ENCODE data around the gene SS18L1.
"Not testable (repeated sequence)": the region's sequence is repeated elsewhere in the genome, so short reads cannot be mapped to it uniquely, and the experiment has no call there.

SS18L1 gene, protein sequence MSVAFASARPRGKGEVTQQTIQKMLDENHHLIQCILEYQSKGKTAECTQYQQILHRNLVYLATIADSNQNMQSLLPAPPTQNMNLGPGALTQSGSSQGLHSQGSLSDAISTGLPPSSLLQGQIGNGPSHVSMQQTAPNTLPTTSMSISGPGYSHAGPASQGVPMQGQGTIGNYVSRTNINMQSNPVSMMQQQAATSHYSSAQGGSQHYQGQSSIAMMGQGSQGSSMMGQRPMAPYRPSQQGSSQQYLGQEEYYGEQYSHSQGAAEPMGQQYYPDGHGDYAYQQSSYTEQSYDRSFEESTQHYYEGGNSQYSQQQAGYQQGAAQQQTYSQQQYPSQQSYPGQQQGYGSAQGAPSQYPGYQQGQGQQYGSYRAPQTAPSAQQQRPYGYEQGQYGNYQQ

DNA sequence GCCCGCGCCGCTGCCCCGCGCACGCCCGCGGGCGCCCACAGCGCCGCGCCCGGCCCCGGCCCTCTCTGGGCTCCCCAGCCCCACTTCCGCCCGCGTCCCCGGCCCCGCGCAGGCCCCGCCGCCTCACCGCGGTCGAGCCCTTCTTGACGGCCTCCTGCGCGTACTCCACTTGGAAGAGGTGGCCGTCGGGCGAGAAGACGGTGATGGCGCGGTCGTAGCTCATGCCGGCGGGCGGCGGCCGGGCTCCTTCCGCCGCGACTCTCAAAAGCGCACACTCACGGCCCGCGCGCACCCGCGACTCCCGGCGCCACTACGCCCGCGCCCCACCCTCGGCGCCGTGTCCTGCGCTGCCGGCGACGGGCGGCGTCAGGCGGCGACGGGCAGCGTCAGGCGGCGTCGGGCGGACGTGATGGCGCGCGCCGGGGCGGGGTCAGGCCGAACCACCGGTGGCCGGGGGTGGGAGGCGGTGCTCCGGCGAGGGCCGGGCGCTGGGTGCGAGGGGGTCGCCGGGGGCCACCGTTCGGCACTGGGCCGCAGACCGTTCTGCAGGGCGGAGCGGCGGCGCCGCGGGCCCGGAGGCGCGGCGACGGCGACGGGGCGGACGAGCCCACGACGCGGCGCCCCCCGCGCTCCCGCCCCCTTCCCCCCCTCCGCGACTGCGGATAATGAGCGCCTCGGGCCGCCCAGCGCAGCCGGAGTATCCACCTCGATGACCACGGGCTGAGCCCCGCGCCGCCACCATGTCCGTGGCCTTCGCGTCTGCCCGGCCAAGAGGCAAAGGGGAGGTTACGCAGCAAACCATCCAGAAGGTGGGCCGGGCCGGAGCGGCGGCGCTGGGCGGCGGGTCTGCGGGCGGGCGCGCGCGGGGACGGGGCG is at the start of gene SS18L1, which contains the start of gene PSMA7:
Gene SS18L1, plus strand, starts transcription at position 689 of the 876 bp plus-strand sequence. Its CDS starts 52 bp downstream, at position 741.
Gene PSMA7, minus strand, starts transcription at position 314 of the 876 bp plus-strand sequence. Its CDS starts 91 bp downstream, at position 223.
- Mint-ChIP-seq H3K27ac (peak within 1 kb of the TSS; percentile 84), H3K4me1 (ENCODE audit: low read depth) (peaks cover 35% of the 10 kb centered on the region), H3K36me3 (ENCODE audit: low read depth) (peaks cover 30% of the 10 kb centered on the region), H3K4me3 (peak within 1 kb of the TSS; percentile 89), H3K9me3 (no peaks in the 10 kb centered on the region), H3K27me3 (ENCODE audit: low read depth) (no peaks in the 10 kb centered on the region)

DNA sequence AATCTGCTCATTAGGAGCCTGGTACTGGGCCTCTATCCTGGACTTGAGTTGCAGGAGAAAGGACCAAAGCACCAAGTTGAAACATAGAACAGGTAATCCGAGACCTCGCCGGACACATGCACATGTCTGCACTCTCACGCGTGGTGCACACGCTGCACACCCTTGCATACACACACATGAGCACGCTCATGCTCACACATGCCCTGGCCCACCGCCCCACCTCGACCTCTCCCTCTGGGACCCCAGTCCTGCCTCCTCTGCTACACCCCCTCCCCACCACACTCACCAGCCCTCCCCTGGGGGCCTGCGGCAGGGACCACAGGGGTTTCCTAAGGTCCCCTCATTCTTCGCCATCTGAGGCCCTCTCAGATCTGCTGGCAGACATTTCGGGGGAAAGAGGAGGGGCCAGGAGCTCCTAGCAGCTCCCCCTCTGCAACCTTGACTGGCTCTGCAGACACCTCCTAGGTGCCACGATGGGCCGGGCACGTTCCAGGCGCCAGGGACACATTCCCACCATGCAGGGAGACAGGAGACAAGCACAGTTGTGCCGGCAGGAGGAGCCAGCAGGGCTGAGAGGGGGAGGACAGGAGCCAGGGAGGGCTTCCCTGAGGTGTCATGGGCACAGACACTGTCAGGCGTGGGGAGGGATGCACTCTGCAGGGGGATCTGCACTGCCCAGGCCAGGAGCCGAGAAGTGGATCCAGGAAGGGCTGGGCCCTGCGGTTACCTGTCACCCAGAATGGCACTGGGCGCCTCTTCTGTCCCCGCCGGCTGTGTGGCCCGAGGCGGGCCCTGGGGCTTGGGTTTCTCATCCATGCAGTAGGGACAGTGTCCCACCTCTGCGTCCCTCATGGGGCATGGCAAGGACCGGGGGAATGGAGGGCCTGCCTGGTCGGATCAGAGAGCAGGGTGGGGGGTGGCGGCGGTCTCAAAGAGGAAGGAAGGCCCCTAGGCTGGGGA is 46.9 kb upstream of the SS18L1 start:
- Mint-ChIP-seq H3K27me3 (ENCODE audit: low read depth) (no peaks in the 10 kb centered on the region), H3K36me3 (ENCODE audit: low read depth) (no peaks in the 10 kb centered on the region), H3K9me3 (peaks cover 30% of the 10 kb centered on the region), H3K4me1 (ENCODE audit: low read depth) (no peaks in the 10 kb centered on the region), H3K27ac (no peak overlapping the region), H3K4me3 (no peak overlapping the region)

DNA sequence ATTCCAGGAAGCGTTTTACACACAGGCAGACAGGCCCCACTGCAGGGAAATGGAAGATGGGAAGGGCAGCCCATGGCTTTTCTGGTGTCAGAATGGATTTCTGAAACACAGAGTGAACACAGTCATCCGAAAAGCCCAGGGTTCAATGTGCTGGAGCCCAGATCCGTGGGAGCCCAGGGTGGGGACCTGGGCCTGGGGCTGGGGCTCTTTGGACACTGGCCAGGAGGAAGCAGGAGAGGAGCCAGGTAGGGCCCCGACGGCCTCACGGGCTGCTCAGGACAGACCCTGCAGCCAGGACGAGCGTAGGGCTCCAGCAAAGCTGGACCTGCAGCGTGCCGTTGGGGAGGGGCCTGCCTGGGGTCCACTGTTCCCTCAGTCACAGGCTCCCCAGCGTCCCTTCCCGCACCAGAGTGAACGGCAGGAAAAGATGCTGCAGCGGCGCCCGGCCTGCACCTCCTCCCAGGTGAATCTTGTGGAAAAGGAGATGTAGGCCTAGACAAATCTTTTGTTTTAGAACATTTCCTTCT is 45.6 kb upstream of the SS18L1 start:
- Mint-ChIP-seq H3K27me3 (ENCODE audit: low read depth) (no peaks in the 10 kb centered on the region), H3K4me3 (no peak overlapping the region), H3K4me1 (ENCODE audit: low read depth) (no peaks in the 10 kb centered on the region), H3K36me3 (ENCODE audit: low read depth) (no peaks in the 10 kb centered on the region), H3K27ac (no peak overlapping the region), H3K9me3 (peaks cover 26% of the 10 kb centered on the region)

DNA sequence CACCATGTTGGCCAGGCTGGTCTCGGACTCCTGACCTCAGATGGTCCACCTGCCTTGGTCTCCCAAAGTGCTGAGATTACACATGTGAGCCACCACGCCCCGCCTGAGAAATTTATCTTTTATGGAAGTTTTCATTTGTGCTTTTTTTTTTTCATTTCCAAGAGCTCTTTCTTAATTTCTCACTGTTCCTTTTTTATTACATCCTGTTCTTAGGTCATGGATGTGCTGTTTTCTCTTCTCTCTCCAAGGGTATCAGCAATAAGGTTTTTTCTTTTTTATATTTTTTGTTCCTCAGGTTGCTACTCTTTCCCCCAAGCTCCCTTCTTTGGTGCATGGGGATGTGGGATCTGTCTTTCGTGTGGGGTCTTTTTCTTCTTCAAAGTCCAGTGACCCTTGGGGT is 42.5 kb upstream of the SS18L1 start:
- Mint-ChIP-seq H3K27ac (no peak overlapping the region), H3K36me3 (ENCODE audit: low read depth) (no peaks in the 10 kb centered on the region), H3K9me3 (peaks cover 44% of the 10 kb centered on the region), H3K4me3 (no peak overlapping the region), H3K4me1 (ENCODE audit: low read depth) (no peaks in the 10 kb centered on the region), H3K27me3 (ENCODE audit: low read depth) (no peaks in the 10 kb centered on the region)

DNA sequence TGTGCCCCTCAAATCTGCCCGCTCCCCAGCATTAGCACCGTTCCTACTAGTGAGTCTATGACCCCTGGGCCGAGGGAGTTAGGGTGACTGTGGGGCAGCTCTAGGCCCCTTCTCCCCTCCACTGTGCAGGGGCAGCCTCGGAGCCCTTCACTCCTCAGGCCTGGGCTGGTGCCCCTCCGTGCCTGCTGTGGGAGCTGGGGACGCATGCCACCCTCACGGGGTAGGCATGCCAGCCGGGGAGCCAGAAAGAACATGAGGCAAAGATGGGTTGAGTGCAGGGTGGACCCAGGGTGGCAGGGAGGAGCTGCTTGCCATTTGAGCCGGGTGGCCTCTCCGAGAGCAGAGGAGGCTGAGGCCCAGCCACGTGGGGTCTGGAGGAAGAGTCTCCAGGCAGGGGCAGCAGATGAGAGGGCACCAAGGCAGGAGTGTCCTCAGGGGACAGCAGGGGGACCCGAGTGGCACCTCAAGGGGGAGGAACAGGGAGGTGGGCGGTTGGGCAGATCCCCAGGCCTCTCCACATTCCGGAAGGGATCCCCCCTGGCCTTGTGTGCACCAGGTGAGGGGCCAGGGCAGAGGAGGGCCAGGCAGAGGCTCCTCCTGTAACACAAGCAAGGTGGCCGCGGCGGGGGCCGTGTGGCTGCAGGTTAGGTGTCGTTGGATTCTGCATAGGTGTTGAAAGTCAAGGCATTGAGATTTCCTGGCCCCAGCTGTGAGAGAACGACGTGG is 39.9 kb upstream of the SS18L1 start:
- no peaks in the 10 kb centered on the region for H3K4me1 Mint-ChIP-seq (ENCODE audit: low read depth)
- H3K4me3 Mint-ChIP-seq = no peak overlapping the region
- no peaks in the 10 kb centered on the region for H3K27me3 Mint-ChIP-seq (ENCODE audit: low read depth)
- H3K27ac Mint-ChIP-seq = no peak overlapping the region
- H3K9me3 Mint-ChIP-seq = peaks cover 67% of the 10 kb centered on the region
- H3K36me3 Mint-ChIP-seq (ENCODE audit: low read depth) = peaks cover 2% of the 10 kb centered on the region

DNA sequence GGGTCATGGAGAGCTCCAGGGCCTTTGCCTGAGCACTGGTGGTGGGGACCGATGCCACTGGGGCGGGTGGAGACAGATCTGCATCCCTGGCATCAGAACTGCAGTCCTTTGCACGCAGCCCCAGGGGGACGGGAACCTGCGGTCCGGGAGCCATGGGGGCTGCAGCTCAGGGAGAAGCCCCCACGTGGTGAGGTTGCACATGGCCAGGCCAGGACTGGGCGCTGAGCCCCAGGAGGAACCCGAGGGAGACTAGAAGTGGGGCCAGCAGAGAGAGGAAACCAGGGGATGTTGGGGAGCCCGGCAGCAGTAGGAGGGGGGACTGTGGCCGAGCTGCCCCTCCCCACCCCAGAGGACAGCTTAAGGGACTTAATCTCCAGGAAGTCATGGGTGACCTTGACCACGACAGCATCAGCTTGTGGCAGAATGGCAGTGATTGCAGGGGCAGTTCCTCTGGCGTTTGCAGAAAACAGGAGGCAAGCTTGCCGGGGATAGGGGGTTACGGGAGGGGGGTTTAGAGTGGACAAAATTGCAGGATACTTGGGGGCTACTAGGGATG is 39.3 kb upstream of the SS18L1 start:
- Mint-ChIP-seq H3K27me3 (ENCODE audit: low read depth) (no peaks in the 10 kb centered on the region), H3K36me3 (ENCODE audit: low read depth) (peaks cover 2% of the 10 kb centered on the region), H3K4me3 (no peak overlapping the region), H3K27ac (no peak overlapping the region), H3K4me1 (ENCODE audit: low read depth) (no peaks in the 10 kb centered on the region), H3K9me3 (peaks cover 71% of the 10 kb centered on the region)

DNA sequence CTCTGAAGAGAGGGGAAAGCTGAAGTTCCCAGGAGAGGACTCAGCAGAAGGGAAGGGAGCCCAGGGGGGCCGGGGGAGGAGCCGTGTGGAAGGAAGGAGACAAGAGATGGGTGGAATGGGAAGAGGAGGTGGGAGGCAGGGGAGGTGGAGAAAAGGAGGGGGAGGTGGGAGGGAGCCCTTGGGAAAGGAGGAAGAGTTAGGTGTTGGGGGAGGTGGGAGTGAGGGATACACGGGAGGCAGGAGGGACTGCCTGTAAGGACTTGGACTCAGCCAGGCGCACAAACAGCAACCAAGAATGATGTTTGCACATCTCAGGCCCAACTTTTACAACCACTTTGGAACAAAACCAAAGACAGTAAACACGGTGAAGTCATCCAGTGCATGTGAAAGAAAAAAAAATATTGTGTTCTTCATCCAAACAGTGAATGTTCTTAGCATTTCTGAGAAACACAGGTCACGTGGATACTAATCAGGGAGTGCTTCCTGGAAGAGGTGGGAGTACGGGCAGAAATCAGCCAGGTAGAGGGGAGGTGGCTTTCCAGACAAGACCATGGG is 38.7 kb upstream of the SS18L1 start:
- no peak overlapping the region for H3K4me3 Mint-ChIP-seq
- no peak overlapping the region for H3K27ac Mint-ChIP-seq
- no peaks in the 10 kb centered on the region for H3K4me1 Mint-ChIP-seq (ENCODE audit: low read depth)
- no peaks in the 10 kb centered on the region for H3K27me3 Mint-ChIP-seq (ENCODE audit: low read depth)
- H3K9me3 Mint-ChIP-seq = peaks cover 67% of the 10 kb centered on the region
- peaks cover 2% of the 10 kb centered on the region for H3K36me3 Mint-ChIP-seq (ENCODE audit: low read depth)

DNA sequence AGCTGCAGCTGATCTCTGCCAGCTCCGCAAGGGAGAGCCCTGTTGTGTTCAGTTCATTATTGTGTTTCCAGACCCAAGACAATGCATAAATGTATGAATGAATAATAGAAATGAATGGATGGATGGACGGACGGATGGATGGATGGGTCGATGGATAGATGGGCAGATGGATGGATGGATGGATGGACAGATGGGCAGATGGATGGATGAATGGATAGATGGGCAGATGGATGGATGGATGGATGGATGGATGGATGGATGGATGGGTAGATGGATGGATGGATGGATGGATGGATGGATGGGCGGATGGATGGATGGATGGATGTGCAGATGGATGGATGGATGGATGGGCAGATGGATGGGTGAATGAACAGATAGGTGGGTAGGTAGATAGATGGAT is 38.0 kb upstream of the SS18L1 start:
- no peak overlapping the region for H3K4me3 Mint-ChIP-seq
- no peaks in the 10 kb centered on the region for H3K27me3 Mint-ChIP-seq (ENCODE audit: low read depth)
- peaks cover 2% of the 10 kb centered on the region for H3K36me3 Mint-ChIP-seq (ENCODE audit: low read depth)
- peaks cover 67% of the 10 kb centered on the region for H3K9me3 Mint-ChIP-seq
- no peak overlapping the region for H3K27ac Mint-ChIP-seq
- no peaks in the 10 kb centered on the region for H3K4me1 Mint-ChIP-seq (ENCODE audit: low read depth)

DNA sequence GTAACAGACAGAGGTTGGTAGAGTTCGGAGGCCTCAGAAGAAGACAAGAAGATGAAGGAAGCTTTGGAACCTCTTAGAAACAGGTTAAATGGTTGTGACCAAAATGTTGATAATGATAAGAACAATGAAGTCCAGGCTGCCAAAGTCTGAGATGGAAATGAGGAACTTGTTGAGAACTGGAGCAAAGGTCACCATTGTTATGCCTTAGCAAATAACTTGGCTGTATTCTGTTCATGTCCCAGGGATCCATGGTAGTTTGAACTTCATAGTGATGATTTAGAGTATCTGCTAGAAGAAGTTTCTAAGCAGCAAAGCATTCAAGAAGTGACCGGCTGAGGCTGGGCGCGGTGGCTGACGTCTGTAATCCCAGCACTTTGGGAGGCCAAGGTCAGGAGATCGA is 32.4 kb upstream of the SS18L1 start:
- Mint-ChIP-seq H3K27ac (no peak overlapping the region), H3K27me3 (ENCODE audit: low read depth) (no peaks in the 10 kb centered on the region), H3K36me3 (ENCODE audit: low read depth) (peaks cover 3% of the 10 kb centered on the region), H3K4me3 (no peak overlapping the region), H3K9me3 (peaks cover 56% of the 10 kb centered on the region), H3K4me1 (ENCODE audit: low read depth) (no peaks in the 10 kb centered on the region)

DNA sequence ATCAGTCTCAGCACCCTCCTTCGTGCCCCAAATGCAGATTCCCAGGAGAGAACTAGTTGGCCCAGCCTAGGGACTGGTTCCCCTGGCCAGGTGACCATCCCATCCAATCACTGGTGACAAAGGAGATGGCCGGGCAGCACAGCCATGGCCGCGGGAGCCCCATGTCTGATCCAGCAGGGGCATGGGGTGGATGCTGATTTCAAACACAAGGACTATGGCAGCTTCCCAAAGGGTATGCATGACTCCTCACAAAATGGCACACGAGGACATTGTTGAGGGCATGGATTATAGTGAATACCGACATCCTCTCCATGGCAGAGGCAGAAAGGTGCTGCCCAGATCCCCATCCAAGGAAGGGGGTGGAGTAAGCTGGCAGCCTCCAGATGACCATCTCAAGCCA is 31.2 kb upstream of the SS18L1 start:
- Mint-ChIP-seq H3K9me3 (peaks cover 46% of the 10 kb centered on the region), H3K4me1 (ENCODE audit: low read depth) (peaks cover 2% of the 10 kb centered on the region), H3K4me3 (no peak overlapping the region), H3K27ac (no peak overlapping the region), H3K36me3 (ENCODE audit: low read depth) (peaks cover 3% of the 10 kb centered on the region), H3K27me3 (ENCODE audit: low read depth) (no peaks in the 10 kb centered on the region)

DNA sequence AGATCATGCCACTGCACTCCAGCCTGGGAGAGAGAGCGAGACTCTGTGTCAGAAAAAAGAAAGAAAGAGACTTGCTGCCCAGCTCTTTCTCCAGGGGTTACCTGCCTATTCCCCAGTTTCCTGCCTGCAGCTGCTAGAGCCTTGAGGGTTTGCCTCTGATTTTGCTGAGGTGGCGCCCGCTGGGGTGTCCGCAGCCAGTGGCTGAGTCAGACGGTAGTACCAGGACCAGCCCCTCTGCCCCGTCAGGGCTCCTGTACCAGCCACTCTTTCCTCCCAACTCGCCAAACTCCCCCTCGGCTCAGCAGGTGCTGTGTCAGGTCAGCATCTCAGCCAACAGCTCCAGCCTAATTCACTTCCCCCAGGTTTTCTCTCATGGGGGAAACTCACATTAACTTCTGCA is 28.7 kb upstream of the SS18L1 start:
- H3K36me3 Mint-ChIP-seq (ENCODE audit: low read depth) = peaks cover 2% of the 10 kb centered on the region
- no peaks in the 10 kb centered on the region for H3K27me3 Mint-ChIP-seq (ENCODE audit: low read depth)
- H3K4me1 Mint-ChIP-seq (ENCODE audit: low read depth) = peaks cover 6% of the 10 kb centered on the region
- H3K9me3 Mint-ChIP-seq = peaks cover 25% of the 10 kb centered on the region
- H3K4me3 Mint-ChIP-seq = no peak overlapping the region
- H3K27ac Mint-ChIP-seq = no peak overlapping the region

DNA sequence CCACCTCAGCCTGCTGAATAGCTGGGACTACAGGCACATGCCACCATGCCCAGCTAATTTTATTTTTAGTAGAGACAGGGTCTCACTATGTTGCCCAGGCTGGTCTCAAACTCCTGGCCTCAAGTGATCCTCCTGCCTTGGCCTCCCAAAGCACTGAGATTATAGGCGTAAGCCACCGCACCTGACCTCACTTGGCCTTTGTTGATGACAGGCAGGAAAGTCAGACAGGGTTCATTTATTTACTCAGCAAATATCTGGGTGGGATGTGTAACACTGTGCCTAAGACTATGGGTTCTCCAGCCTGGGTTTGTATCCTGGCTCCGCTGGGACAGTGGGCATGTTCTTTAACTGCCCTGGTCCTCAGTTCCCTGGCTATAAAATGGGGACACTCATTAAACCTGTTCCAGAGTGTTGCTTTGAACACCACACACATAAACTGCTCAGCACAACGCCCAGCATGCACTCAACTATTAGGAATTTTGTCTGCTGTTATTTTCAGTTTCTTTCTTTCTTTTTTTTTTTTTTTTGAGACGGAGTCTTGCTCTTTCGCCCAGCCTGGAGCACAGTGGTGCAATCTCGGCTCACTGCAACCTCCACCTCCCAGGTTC is 27.7 kb upstream of the SS18L1 start:
- not testable (repeated sequence) for H3K36me3 Mint-ChIP-seq (ENCODE audit: low read depth); H3K4me3 Mint-ChIP-seq
- H3K9me3 Mint-ChIP-seq = peaks cover 19% of the 10 kb centered on the region

More for the DNA sequence above, 27.7 kb upstream of the SS18L1 start:
- H3K27ac Mint-ChIP-seq; H3K27me3 Mint-ChIP-seq (ENCODE audit: low read depth): not testable (repeated sequence)
- H3K4me1 Mint-ChIP-seq (ENCODE audit: low read depth) = peaks cover 10% of the 10 kb centered on the region
